SK-N-SH (cell line): ENCODE data around the gene MB21D2. TPM values are rescaled to one million over a fixed set of nuclear protein-coding genes. Genes with fewer than 3 reads are reported as not detected.

ENCODE experiments used
- CTCF ChIA-PET: fragments of 300-600, 350-600 bp; formaldehyde crosslinking; extraction: SDS; loops from one replicate; lab custom pipeline; 2021; lab: Yijun Ruan, JAX
- POLR2A ChIA-PET: fragments of 350-600 bp; sonication (Branson Sonifier 250); formaldehyde crosslinking; extraction: SDS; loops from one replicate; lab custom pipeline; 2020; ENCODE audit warnings: antibody characterized with exemption, inconsistent platforms; lab: Yijun Ruan, JAX
- DNase-seq: peaks from one replicate; pipeline ENCODE4 v3.0.0; 2012
- H2AFZ ChIP-seq: fragments of 200-600 bp; sonication (generic); 2 replicates; pipeline ENCODE4 v1.8.1; 2016; ENCODE audit warnings: antibody characterized with exemption, mild to moderate bottlenecking, low read depth
- H3F3A ChIP-seq: fragments of 200-600 bp; sonication (generic); replicated peaks from 2 replicates; pipeline ENCODE3; 2016; ENCODE audit warnings: antibody characterized with exemption, mild to moderate bottlenecking; ENCODE audit not compliant: insufficient read depth
- H3K27ac ChIP-seq, 2 experiments: fragments of 200-500 bp in 1 of 2; fragments of 200-600 bp in 1 of 2; sonication (Bioruptor generic) in 1 of 2; sonication (generic), shearing (Covaris generic) in 1 of 2; 2 replicates each; pipeline versions ENCODE4 v1.5.1 to v1.6.1; 2014 to 2016; ENCODE audit warnings: low read depth in 2 of 2, inconsistent platforms in 1 of 2, low read length in 1 of 2, mild to moderate bottlenecking in 1 of 2, mixed read lengths in 1 of 2
- H3K27me3 ChIP-seq: fragments of 200-600 bp; sonication (generic), shearing (Covaris generic); 2 replicates; pipeline ENCODE4 v1.6.1; 2016; ENCODE audit warnings: mixed run types; ENCODE audit not compliant: insufficient read depth
- H3K36me3 ChIP-seq, 2 experiments: fragments of 200-500 bp in 1 of 2; fragments of 200-600 bp in 1 of 2; sonication (Bioruptor generic) in 1 of 2; sonication (generic) in 1 of 2; replicated peaks in 1 of 2; 2 replicates each; pipeline versions ENCODE3 to v1.5.1; 2014 to 2016; ENCODE audit warnings: low read length in 1 of 2, mild to moderate bottlenecking in 1 of 2; ENCODE audit not compliant: insufficient read depth in 2 of 2, control insufficient read depth in 1 of 2
- H3K4me1 ChIP-seq, 2 experiments: fragments of 200-500 bp in 1 of 2; fragments of 200-600 bp in 1 of 2; sonication (Bioruptor generic) in 1 of 2; sonication (generic), shearing (Covaris generic) in 1 of 2; 2 replicates each; pipeline versions ENCODE4 v1.5.1 to v1.6.1; 2014 to 2016; ENCODE audit warnings: low read depth in 1 of 2, low read length in 1 of 2, mixed run types in 1 of 2; ENCODE audit not compliant: insufficient read depth in 2 of 2, control insufficient read depth in 1 of 2
- H3K4me2 ChIP-seq: fragments of 200-600 bp; sonication (generic), shearing (Covaris generic); 2 replicates; pipeline ENCODE4 v1.6.1; 2017; ENCODE audit warnings: mixed run types
- H3K4me3 ChIP-seq, 2 experiments: fragments of 200-500 bp in 1 of 2; fragments of 200-600 bp in 1 of 2; sonication (Bioruptor generic) in 1 of 2; sonication (generic), shearing (Covaris generic) in 1 of 2; 2 replicates each; pipeline versions ENCODE4 v1.5.1 to v1.8.1; 2014 to 2016; ENCODE audit warnings: low read depth in 2 of 2, inconsistent platforms in 1 of 2, low read length in 1 of 2, mild to moderate bottlenecking in 1 of 2, mixed read lengths in 1 of 2, moderate library complexity in 1 of 2
- H3K79me2 ChIP-seq: fragments of 200-600 bp; sonication (generic); 2 replicates; pipeline ENCODE4 v1.8.1; 2017; ENCODE audit warnings: mild to moderate bottlenecking; ENCODE audit not compliant: insufficient read depth
- H3K9ac ChIP-seq: fragments of 200-600 bp; sonication (generic); 2 replicates; pipeline ENCODE4 v1.6.1; 2017; ENCODE audit warnings: mixed run types
- H3K9me2 ChIP-seq: fragments of 200-600 bp; sonication (generic); 2 replicates; pipeline ENCODE4 v1.6.1; 2017; ENCODE audit warnings: mixed run types
- H3K9me3 ChIP-seq: fragments of 200-600 bp; sonication (generic); 2 replicates; pipeline ENCODE4 v1.6.1; 2017; ENCODE audit warnings: mixed run types, mild to moderate bottlenecking, moderate library complexity
- H4K20me1 ChIP-seq: fragments of 200-600 bp; sonication (generic); 2 replicates; pipeline ENCODE4 v1.6.1; 2017; ENCODE audit warnings: mild to moderate bottlenecking, mixed run types; ENCODE audit not compliant: insufficient read depth
- EP300 ChIP-seq, 2 experiments: IDR thresholded peaks; 2 replicates each; pipeline versions ENCODE4 v1.4.0 to v1.6.1; 2012; ENCODE audit warnings: borderline replicate concordance in 1 of 2, low read depth in 1 of 2, low read length in 1 of 2
- FOSL2 ChIP-seq: IDR thresholded peaks from 2 replicates; pipeline ENCODE4 v1.4.0; 2012; ENCODE audit warnings: low read depth, mild to moderate bottlenecking, moderate library complexity, borderline replicate concordance
- FOXJ3 ChIP-seq: sonication (generic); formaldehyde crosslinking; IDR thresholded peaks from 2 replicates; pipeline ENCODE4 v1.5.1; 2020; ENCODE audit warnings: mild to moderate bottlenecking, missing genetic modification reagents
- FOXM1 ChIP-seq: IDR thresholded peaks from 2 replicates; pipeline ENCODE4 v1.4.0; 2012; ENCODE audit warnings: low read depth, mild to moderate bottlenecking
- GATA2 ChIP-seq: sonication (generic); formaldehyde crosslinking; IDR thresholded peaks from 2 replicates; pipeline ENCODE4 v1.5.0; 2020; ENCODE audit warnings: mild to moderate bottlenecking, missing genetic modification reagents
- JUND ChIP-seq: IDR thresholded peaks from 2 replicates; pipeline ENCODE4 v1.4.0; 2012
- NFIC ChIP-seq: IDR thresholded peaks from 2 replicates; pipeline ENCODE4 v1.4.0; 2012; ENCODE audit warnings: borderline replicate concordance
- NRF1 ChIP-seq: IDR thresholded peaks from 2 replicates; pipeline ENCODE4 v1.6.1; 2012; ENCODE audit warnings: low read depth, mild to moderate bottlenecking, low read length
- POLR2AphosphoS5 ChIP-seq: IDR thresholded peaks from 2 replicates; pipeline ENCODE4 v1.6.1; 2012; ENCODE audit warnings: low read depth, low read length
- RAD21 ChIP-seq: IDR thresholded peaks from 2 replicates; pipeline ENCODE4 v1.6.1; 2012; ENCODE audit warnings: mild to moderate bottlenecking, low read length
- RFX5 ChIP-seq: IDR thresholded peaks from 2 replicates; pipeline ENCODE4 v1.6.1; 2012; ENCODE audit warnings: mild to moderate bottlenecking, improper control_type of control experiment, low read length
- SIN3A ChIP-seq: IDR thresholded peaks from 2 replicates; pipeline ENCODE4 v1.6.1; 2012; ENCODE audit warnings: low read depth, mild to moderate bottlenecking, low read length, moderate library complexity, borderline replicate concordance
- TEAD4 ChIP-seq: IDR thresholded peaks from 2 replicates; pipeline ENCODE4 v1.4.0; 2012; ENCODE audit warnings: mild to moderate bottlenecking, borderline replicate concordance; ENCODE audit not compliant: insufficient read depth
- ZBTB33 ChIP-seq: IDR thresholded peaks from 2 replicates; pipeline ENCODE4 v1.4.0; 2012; ENCODE audit warnings: low read depth, borderline replicate concordance
- WGBS: methylation state at CpG from one replicate; pipeline ENCODE4 v1.1.6; 2017; ENCODE audit warnings: low lambda C conversion rate; 5-methylcytosine and 5-hydroxymethylcytosine counted together
- polyA plus RNA-seq, 3 experiments: library from polyadenylated mRNA; depleted of rRNA; stranded (reverse); fragments of >200 nt; gene quantifications; 2 replicates each; pipeline ENCODE4 v1.2.3, GENCODE V29; 2012
- TF ChIP-seq, protein P1 (sequence below): IDR thresholded peaks from 2 replicates; pipeline ENCODE4 v1.4.0; 2012; ENCODE audit warnings: low read depth
- TF ChIP-seq, protein P2 (sequence below): IDR thresholded peaks from 2 replicates; pipeline ENCODE4 v1.6.1; 2012; ENCODE audit warnings: mild to moderate bottlenecking, low read depth, low read length, moderate library complexity
- TF ChIP-seq, protein P3 (sequence below): fragments of 150-350 bp; IDR thresholded peaks from 2 replicates; pipeline ENCODE4 v1.6.1; 2016; ENCODE audit warnings: mild to moderate bottlenecking, low read depth, low read length

MB21D2 gene
- polyA plus RNA-seq, 1 of the 3 experiments (the other 2 are of a cell fraction) = 12.7 TPM

DNA sequence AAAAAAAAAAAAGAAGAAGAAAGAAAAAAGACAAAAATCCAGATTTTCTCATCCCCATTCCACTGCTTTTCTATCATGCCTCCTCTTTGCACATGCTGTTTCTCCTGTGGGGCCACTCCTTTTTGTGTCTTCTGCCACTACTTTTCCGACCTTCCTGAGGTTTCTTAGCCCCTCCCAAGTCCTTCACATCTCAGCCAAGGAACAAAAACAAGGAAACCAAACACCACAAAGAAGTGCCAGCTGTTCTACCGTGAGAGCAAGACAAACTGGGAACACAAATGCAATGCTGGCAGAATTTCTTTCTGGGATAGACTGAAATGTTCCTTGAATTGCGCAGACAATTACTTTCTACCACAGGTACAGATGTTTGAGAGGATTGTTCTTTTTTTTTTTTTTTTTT is 83.2 kb downstream of the MB21D2 start:
- Histone ChIP-seq H3F3A (peaks cover 17% of the 10 kb centered on the region), H3K27ac (no peak overlapping the region), H2AFZ (no peak overlapping the region), H3K36me3 (no peaks in the 10 kb centered on the region), H3K9me2 (no peaks in the 10 kb centered on the region), H3K4me3 (no peak overlapping the region), H3K9ac (no peak overlapping the region), H3K4me1 (peaks cover 0 to 25% of the 10 kb centered on the region in 2 experiments; a peak in 2 of 4 replicates), H3K79me2 (peaks cover 55% of the 10 kb centered on the region), H3K4me2 (no peak overlapping the region), H4K20me1 (peaks cover 31% of the 10 kb centered on the region; the same call in 1 of the 2 replicates), H3K9me3 (no peaks in the 10 kb centered on the region), H3K27me3 (no peaks in the 10 kb centered on the region)
- no peak for DNase-seq
- 84% methylated on average over 3 of the region's 3 CpGs for WGBS
- CTCF ChIA-PET = interaction anchor here (1.2 kb wide), 1 partner anchor 206 kb away, joined by 3 read pairs; no protein-coding TSS in a partner anchor
- TF ChIP-seq POLR2AphosphoS5 (no peak), RFX5 (no peak), NFIC (no peak), FOXM1 (no peak), ZBTB33 (no peak), SIN3A (no peak), FOSL2 (no peak), NRF1 (no peak), FOXJ3 (CRISPR knock-in tag) (no peak), GATA2 (CRISPR knock-in tag) (no peak), TEAD4 (no peak), EP300 (IDR thresholded peaks at IDR 0.05; ENCODE audit: borderline replicate concordance in 1 of 2, low read depth in 1 of 2, low read length in 1 of 2) (no peak), JUND (no peak), RAD21 (no peak)
- TF ChIP-seq, protein P1, sequence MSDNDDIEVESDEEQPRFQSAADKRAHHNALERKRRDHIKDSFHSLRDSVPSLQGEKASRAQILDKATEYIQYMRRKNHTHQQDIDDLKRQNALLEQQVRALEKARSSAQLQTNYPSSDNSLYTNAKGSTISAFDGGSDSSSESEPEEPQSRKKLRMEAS = no peak
- TF ChIP-seq, protein P2, sequence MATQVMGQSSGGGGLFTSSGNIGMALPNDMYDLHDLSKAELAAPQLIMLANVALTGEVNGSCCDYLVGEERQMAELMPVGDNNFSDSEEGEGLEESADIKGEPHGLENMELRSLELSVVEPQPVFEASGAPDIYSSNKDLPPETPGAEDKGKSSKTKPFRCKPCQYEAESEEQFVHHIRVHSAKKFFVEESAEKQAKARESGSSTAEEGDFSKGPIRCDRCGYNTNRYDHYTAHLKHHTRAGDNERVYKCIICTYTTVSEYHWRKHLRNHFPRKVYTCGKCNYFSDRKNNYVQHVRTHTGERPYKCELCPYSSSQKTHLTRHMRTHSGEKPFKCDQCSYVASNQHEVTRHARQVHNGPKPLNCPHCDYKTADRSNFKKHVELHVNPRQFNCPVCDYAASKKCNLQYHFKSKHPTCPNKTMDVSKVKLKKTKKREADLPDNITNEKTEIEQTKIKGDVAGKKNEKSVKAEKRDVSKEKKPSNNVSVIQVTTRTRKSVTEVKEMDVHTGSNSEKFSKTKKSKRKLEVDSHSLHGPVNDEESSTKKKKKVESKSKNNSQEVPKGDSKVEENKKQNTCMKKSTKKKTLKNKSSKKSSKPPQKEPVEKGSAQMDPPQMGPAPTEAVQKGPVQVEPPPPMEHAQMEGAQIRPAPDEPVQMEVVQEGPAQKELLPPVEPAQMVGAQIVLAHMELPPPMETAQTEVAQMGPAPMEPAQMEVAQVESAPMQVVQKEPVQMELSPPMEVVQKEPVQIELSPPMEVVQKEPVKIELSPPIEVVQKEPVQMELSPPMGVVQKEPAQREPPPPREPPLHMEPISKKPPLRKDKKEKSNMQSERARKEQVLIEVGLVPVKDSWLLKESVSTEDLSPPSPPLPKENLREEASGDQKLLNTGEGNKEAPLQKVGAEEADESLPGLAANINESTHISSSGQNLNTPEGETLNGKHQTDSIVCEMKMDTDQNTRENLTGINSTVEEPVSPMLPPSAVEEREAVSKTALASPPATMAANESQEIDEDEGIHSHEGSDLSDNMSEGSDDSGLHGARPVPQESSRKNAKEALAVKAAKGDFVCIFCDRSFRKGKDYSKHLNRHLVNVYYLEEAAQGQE = no peak
- TF ChIP-seq, protein P3, sequence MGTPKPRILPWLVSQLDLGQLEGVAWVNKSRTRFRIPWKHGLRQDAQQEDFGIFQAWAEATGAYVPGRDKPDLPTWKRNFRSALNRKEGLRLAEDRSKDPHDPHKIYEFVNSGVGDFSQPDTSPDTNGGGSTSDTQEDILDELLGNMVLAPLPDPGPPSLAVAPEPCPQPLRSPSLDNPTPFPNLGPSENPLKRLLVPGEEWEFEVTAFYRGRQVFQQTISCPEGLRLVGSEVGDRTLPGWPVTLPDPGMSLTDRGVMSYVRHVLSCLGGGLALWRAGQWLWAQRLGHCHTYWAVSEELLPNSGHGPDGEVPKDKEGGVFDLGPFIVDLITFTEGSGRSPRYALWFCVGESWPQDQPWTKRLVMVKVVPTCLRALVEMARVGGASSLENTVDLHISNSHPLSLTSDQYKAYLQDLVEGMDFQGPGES = no peak
- TF ChIP-seq, all 33 proteins: peak for 0
- POLR2A ChIA-PET = no interaction called here
